Measurements from ENCODE around the gene CROCC2.

CROCC2 gene

DNA sequence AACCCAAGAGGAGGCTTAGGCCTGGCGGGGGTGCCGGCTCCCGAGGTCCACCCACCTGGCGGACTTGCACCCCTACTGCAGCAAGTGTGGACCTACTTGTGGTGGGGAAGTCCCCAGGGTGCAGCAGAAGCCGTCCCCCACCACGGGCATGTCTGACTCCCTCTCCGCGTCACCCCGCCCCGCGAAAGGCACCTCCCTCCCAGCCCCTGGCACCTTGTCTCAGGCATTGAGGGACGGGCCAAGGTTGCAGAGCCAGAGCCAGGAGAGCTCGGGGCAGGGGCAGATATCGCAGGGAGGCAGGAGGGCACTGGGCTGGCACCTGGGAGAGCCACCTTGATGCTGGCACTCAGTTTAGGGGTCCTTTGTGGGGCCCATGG is 19.0 kb downstream of the CROCC2 start:
- peak; percentile 46 for DNase-seq

DNA sequence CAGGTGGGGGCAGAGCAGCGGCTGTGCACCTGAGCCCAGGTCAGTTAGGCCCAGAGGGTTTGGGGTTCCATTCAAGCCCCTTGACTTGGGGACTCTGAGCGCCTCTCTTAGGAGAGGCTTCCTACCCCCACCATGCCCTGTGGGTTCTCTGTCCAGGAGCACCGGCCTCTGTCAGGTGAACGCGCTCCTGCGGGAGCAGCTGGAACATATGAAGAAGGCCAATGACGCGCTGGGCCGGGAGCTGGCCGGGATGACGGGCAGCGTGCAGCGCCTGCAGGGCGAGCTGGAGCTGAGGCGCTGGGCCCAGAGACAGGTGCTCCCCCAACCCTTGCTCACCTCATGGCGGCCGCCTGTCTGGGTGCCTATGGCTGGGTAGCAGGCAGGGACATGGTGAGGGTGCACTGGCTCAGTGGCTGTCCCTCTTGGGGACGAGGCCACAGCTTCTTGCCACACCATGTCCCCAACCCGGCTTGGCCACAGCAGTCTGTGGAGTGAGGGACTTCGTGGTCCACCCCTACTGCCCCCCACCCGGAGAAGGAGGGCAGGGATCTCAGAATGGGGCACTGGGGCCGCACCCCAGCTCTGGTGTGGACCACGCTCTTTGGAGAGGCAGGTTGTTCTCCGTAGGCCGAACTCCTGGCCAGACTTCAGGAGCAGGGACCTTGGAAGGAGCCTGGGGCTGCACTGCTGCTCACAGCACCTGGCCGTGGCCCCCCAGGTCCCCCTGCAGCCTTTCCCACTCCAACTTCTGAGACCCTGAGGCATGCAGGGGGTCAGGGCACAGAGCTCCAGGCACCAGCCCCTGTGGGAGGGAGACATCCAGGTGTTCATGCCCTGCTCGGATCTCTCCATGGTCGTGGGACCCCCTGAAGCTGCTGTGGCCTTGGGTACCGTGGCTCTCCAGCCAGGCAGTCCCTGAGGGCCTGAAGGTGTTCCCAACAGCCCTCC is 19.7 kb downstream of the CROCC2 start:
- peak; percentile 12 for DNase-seq

DNA sequence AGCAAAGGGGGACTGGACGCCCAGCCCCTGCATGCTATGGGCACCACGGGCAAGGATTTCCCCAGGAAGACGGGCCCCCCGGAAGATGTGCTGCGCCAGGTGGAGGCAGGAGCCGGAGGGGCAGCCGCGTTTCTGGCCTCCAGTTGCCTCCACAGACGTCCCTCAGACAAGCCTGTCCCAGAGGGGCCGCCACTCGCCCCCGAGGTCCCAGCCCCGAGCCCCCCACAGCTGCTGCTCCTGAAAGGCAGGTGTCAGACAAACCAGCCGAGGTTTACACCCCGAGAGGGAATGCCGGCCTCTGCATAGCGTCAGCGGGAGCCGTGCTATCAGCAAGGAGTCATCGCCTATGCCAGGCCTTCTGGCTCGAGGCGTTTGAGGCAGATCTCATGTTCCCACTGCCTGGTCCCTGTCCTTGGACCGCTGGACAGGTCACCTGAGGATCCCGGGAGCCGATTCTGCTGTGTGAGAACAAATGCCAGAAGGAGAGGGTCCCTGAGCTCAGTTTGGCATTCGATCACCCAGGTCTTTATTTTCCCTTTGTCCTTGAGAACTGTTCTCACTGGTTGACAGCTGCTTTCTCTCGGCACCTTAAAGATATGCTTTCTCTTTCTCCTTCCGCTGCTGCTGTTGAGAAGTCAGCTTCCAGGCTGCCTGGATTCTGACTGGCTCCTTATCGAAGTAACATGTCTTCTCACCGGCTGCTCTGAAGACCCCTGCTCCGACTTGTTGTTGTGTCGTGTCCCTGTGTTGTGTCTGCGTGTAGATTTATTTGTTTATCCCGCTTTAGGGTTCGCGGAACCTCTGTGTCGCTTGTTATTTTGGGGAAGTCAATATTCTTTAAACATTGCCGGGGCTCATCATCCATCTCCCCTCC is 20.6 kb downstream of the CROCC2 start:
- peak; percentile 1 for DNase-seq

DNA sequence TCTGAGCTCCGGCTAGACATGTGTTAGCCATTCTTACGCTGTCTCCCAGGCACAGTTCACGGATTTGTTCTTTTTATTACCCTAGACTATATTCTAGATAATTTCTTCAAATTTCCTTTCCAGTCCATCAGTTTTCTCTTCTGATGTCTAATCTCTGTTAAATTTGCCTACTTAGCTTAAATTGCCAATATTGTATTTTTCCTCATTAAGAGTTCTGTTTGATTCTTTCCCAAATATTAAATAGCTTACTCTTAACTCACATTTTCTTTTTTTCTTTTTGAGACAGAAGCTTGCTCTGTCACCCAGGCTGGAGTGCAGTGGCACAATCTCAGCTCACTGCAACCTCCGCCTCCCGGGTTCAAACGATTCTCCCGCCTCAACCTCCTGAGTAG is 21.2 kb downstream of the CROCC2 start:
- no peak for DNase-seq

DNA sequence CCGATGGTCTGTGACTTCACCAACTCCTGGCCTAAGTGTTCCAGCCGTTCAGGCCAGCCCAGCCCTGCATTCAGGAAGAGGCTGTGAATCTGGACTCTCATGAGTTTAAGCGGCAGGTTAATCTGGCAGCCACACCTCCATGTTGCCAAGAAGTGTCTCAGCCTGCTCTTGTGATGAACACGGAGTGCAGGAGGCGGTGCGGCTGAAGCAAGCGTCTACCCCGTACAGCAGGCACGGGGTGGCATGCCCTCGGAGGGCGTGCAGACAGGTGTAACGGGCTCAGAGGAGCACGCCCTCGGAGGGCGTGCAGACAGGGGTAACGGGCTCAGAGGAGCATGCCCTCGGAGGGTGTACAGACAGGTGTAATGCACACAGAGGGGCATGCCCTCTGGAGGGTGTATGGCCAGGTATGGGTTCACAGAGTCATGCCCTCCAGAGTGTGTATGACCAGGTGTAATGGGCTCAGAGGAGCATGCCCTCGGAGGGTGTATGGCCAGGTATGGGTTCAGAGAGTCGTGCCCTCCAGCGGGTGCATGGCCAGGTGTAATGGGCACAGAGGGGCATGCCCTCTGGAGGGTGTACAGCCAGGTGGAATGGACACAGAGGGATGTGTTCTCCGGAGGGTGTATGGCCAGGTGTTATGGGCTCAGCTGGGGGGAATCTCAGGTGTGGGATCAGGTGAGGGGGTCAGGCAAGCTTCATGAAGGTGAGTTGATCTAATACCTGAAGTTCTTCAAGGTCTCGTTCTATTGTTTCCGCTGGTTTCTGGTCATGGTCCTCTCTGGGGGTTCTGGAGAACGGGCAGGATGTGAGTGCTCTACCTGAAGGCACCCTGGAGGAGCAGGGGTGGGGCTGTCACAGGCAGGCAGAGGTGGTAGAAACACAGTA is 22.6 kb downstream of the CROCC2 start:
- no peak for DNase-seq

DNA sequence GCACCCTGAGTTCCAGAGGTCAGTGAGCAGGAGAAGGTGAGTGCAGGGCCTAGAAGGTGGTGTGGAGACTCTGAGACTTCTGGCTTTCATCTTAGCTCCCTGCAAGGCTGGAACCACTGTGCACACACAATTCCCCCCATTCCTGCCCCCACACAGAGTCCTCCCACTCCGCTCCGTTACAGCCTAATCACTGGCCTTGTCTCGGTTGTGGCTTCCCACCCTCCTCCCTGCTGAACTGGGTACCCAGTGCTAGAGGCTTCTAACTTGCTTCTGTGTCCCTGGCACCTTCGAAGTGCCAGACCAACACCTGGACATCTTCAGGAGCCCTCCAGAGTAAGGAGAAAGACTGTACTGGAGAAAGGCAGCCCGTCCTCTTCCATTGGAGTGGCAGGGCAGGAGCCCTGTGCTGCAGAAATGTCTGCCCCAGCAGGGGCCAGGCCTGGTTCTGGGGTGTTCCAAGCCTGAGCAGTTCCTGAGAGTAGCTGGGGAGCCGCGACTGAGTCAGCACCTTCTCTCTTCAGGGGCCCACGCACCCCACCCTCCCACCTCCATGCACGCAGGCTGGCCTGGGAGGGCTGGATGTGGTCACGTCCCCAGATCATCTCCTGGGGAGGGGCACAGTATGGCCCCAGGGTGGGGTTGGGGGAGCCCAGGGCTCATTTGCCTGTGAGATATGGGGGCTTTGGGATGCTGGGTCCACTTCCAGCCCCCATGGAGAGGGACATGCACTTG is 23.4 kb downstream of the CROCC2 start:
- no peak for DNase-seq

DNA sequence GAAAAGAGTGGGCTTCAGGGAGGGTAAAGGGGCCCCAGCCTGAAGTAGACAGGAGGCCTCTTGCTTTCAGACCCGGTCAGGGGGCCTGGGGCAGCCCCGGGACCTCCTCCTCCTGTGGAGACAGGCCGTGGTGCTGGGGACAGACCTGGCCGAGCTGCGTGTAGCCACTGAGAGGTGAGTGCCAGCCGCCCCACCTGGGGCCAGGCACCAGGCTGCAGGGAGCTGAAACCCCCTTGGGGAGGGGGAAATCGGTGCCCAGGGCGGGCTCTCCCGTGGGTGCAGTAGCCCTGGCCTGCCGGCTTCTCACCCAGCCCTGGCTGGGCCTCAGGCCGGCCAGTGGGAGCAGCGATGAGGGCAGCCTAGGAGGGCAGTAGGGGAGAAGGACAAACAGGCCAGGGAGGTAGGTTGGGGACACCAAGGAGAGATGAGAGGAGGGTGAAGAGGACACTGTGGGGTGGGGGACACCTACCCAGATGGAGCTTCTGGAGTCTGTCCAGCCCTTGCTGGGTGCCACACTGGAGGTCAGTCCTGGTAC is 24.0 kb downstream of the CROCC2 start:
- no peak for DNase-seq

DNA sequence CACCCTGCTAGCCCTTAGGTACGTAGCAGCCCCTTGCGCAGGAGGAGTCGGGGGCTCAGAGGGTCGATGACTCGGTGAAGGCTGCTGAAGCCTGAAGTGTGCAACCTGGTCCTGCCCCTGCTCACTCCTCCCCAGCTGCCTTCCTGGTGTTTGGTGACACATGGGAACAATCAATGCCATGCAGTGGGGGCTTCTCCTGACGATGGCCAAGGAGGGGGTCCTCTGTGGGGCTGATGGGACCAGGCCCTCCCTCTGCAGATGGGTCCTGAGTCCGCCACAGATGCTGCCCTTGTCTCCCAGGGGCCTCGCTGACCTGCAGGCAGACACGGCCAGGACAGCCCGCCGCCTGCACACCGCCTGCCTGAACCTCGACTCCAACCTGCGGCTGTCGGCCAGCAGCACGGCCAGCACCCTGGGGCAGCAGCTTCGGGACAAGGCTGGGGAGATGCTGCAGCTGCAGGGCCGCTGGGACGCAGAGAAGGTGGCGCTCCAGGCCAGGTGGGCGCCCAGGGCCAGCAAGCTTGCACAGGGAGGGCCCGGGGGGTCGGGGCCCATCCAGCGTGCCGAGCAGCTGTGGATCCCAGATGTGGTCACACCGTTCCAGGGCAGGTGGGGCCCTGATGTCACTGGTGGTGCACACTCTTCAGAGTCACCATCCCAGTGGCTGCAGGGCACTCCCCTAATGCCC is 24.6 kb downstream of the CROCC2 start:
- no peak for DNase-seq

DNA sequence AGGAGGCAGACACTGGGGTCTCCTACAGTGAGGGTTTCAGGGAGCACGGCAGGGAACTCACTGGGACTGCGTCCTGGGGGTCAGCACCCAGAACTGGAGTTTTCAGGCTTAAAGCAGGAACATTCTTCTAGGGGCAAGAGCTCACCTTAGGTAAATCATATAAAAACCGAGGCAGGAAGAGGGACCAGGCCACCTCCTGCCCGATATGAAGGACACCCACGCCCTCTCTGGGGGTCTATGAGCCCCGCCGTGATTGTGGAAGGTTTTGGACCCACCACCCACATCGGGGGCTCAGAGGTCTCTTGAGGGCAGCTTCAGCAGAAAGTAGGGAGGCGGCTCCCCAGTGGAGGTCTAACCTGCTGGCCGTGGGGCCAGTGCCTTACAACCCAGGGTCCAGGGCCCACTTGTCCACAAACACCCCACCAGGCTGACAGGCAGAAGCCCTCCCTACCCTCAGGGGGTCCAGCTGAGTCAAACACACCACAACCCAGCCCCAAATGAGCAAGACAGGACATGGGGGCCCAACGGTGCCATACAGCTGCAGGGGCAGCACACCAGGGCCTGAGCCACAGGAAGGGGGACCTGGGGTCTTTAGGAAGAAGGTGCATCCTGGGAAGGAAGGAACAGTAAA is 25.3 kb downstream of the CROCC2 start:
- no peak for DNase-seq

DNA sequence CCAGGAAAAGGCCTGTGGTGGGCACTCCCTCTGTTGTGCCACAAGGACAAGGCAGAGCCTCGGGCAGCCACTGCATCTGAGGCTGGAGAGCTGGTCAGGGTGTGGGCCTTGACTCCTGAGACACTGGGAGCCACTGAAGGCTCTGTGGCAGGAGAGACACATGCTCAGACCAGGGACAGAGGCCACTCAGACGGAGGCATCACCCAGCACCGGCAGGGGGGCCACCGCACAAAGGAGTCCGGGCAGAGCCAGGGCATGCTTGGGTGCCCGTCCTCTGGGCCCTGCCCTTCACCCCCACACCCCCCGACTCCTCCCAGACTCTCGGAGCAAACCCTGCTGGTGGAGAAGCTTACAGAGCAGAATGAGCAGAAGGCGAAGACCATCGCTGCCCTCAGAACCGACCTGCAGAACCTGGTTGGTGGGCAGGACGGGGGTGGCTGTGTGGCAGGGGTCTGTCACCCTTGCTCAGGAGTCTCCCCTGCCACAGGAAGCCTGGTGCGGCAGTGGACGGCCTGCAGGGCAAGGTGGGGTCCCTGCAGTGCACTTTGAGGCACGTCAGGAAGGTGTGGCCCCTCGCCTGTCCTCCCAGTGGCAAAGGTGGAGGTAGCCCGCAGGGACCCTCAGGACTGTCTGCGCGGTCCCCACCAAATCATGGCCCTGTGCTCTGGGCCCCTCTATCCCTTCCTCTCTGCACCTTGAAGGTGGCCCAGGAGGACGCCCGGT is 26.0 kb downstream of the CROCC2 start:
- no peak for DNase-seq

DNA sequence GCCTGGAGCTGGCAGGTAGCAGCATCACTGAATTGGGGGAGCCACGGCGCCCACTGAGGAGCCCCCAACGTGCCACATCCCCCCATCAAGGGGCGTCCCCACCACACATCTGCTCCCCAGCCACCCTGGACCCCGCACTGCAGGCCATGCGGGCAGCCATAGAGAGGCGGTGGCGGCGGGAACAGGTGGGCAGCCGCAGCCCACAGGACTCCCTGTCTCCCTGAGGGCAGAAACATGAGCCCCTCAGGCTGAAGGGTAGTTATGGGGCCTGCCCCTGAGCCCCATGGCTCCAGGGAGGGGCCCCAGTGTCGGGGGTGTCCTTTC is 26.6 kb downstream of the CROCC2 start:
- no peak for DNase-seq

DNA sequence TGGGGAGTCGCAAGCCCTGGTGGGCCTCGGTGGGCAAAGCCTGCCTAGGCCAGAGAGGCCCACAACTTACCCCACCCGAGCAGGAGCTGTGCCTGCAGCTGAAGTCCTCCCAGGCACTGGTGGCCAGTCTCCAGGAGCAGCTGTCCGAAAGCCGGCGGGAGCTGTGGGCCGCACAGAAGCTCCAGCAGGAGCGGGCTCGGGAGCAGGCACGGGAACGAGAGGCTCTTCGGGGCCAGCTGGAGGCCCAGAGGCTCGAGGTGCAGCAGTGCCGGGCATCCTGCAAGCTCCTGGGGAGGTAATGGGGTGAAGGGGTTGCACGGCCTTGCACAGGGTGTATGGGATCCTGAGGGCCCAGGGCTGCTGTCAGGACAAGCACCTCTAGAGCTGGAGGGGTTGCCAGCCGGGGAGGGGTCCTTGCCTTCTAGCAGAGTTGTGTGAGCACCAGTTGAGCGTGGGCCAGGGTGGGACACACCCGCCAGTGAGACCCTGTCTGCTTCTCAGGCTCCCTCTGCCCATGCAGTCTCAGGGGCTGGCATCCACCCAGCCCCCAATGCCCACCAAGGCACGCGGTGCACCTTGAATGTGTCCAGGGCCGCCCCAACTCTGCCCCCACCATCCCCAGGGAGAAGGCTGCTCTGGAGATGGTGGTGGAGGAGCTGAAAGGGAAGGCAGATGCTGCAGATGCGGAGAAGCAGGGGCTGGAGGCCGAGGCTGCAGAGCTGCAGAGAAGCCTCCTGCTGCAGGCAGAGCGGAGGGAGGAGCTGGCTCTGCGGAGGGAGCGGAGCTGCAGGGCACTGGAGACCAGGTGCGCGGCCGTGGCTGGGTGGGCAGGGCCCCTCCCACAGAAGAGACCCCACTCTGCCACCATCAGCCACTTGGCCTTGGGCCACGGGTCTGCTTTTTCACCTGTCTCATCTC is 27.2 kb downstream of the CROCC2 start:
- DNase-seq, result no peak

DNA sequence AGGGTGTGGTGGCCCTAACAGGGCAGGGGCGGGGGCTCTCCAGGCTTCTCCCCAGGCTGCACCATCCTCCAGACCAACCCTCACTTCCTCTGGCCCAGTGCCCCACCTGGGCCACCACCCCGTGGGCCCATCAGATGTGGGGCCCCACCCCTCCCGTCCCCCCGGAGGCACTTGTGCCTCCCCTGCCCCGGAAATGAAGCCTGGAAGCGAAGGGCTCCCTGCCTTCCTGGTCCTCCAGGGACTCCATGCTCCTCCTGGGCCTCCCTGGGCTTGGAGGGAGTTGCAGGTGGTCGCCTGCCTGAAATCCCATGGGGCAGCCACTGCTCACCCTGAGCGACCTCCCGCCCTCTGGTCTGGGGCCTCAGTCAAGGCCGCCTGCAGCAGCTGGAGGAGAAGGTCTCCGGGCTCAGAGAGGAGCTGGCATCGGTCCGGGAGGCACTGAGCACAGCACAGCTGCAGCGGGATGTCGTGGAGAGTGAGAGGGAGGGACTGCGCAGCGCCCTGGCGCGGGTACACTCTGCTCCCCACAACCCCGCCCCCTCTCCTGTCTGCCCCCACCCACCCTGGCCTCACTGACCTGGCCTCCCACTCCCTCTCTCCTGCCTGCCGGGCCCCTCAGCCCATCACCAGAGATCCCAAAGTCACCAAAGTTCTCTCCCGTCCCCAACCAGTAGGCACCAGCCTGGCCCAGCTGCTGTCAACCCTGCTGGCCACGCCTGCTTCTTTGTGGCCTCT is 28.0 kb downstream of the CROCC2 start:
- no peak for DNase-seq

DNA sequence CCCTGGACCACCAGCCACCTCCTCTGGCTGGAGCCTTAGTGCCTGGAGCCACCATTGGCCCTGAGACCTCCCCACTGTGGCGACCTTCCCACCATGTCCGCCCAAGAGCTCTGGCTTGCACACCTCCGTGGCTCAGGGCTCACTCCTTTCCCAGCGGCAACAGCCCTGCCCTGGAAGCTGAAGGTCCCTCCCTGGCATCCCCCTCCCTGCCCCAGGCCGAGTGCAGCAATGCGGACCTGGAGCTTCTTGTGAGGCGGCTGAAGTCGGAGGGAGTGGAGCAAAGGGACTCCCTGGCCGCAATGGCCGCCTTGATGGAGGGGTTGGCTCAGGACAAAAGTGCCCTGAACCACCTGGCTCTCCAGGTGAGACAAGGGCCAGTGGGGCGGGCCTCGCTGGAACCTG is 28.6 kb downstream of the CROCC2 start:
- DNase-seq, result no peak

DNA sequence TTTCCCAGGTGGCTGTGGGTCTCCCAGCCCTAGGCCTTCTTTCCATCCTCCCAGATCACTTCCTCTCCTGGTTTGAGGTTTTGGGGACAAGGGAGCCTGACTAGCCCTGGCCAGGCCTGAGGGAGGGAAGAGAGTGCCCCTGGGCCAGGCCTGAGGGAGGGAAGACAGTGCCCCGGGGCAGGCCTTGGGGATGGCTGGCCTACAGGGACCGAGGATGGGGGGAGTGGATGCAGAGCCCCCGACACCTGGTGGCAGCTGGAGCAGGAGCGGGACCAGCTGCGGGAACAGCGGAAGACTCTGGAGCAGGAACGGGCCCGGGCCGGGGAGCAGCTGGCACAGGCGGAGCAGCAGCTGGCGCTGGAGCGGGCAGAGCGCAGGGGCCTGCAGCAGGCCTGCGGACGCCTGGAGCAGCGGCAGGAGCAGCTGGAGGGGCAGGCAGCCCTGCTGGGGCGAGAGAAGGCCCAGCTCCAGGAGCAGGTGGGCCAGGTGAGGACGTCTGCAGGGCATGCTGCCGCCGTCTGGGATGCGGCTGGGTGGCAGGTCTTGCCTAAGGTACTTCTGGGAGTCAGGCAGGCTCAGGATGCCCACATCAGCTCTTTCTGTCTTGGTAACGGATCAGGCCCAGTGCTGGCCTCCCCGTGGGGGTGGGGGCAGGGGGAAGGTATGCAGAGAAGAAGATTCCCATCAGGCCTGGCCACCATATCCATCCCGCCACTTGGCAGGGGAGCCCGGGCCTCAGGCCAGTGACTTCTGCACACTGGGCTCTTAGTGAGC is 29.2 kb downstream of the CROCC2 start:
- no peak for DNase-seq

DNA sequence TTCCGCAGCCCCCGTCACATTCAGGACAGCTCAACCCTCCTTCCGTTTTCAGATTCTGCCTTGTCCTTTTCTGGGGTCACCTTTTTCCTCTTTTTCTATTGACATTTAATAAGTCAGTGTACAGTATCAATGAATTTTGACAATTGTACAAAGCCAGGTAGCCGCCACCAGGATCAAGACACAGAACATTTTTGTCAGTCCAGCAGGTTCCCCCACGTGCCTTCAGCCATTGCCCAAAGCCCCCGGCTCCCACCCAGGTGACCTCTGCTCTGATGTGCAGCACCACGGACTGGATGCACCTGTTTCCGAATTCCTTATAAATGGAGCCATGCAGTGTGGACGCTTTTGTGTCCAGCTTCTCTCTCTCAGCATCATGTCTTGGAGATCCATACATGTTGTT is 30.0 kb downstream of the CROCC2 start:
- no peak for DNase-seq

DNA sequence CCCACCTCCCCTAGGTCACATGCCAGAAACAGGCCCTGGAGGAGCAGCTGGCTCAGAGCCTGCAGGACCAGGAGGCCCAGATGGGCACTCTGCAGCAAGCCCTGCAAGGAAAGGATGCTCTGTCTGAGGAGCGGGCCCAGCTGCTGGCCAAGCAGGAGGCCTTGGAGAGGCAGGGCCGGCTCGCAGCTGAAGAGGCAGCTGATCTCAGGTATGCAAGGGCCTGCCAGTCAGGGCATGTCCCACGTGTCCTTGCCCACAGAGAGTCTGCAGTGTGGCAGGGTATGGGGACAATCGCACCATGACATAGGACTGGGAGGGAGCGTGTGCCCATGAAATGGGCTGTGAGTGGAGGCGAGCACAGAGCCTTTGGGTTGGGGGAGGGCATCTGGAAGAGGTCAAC is 39.9 kb downstream of the CROCC2 start:
- DNase-seq, result no peak

DNA sequence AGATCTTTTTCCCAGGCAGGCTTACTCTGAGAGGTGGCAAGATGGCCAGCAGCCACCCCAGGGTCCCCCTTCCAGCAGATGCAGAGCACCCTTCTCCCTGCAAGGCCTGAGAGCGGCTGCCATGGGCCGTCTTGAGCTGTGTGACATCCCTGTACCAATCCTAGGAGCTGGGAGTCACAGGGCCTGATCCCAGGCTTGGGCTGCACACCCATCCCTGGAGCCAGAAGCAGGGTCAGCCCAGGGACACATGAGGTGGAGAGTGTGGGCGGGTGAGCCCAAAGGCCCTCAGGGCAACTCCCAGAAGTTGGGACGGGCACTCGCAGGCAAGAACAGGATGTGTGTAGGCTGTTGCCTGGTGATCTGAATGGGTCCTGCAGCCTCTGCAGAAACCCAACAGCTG is 40.5 kb downstream of the CROCC2 start:
- DNase-seq, result no peak

Data from activated CD4-positive, alpha-beta T cell treated with anti-CD3 and anti-CD28 coated beads for 48 hours (primary cell).